Left lung (tissue), 10 donors: ENCODE results near the gene SIX2. TPM values are rescaled to one million over a fixed set of nuclear protein-coding genes. Genes with fewer than 3 reads are reported as not detected.
A peak's percentile ranks its signal among the peaks of the same experiment; 100 is the strongest.

Experiments
- ATAC-seq: fragments of 200-7000 bp; cut with Tn5 transposase; one replicate; pipeline ENCODE4 v1.9.1; 2020; ENCODE audit warnings: moderate library complexity
- DNase-seq, 4 donors: peaks; one replicate each; pipeline ENCODE4 v3.0.0-alpha.2; 2013 to 2020
- H3K27ac ChIP-seq, 2 donors: fragments of 200-600 bp; sonication (generic) in 1 of 2; one replicate each; pipeline versions ENCODE4 v1.5.0 to v1.8.0; 2020 to 2021
- H3K27me3 ChIP-seq, 2 donors: fragments of 200-600 bp; sonication (generic) in 1 of 2; one replicate each; pipeline versions ENCODE4 v1.5.0 to v1.8.0; 2020 to 2021
- H3K36me3 ChIP-seq, 2 donors: fragments of 200-600 bp; sonication (generic) in 1 of 2; one replicate each; pipeline versions ENCODE4 v1.5.0 to v1.8.0; 2020 to 2021
- H3K4me1 ChIP-seq, 2 donors: fragments of 200-600 bp; one replicate each; pipeline ENCODE4 v1.8.0; 2021
- H3K4me3 ChIP-seq, 2 donors: fragments of 200-600 bp; sonication (generic) in 1 of 2; one replicate each; pipeline versions ENCODE4 v1.5.0 to v1.8.0; 2020 to 2021; ENCODE audit warnings: mild to moderate bottlenecking in 1 of 2
- H3K9me3 ChIP-seq, 2 donors: fragments of 200-600 bp; sonication (generic) in 1 of 2; one replicate each; pipeline versions ENCODE4 v1.5.0 to v1.8.0; 2020 to 2021
- intact Hi-C, 2 donors: fragments of 100-400 bp; cut with DNase I; formaldehyde crosslinking; loops; one replicate each; pipeline versions ENCODE4 v1.11.2 to v1.14.2; 2022
- polyA plus RNA-seq, 6 donors: library from polyadenylated mRNA; unstranded; fragments of 120-200 nt; gene quantifications; one replicate each; pipeline ENCODE4 v1.2.1, GENCODE V29; 2013; ENCODE audit not compliant: insufficient read length in 6 of 6
- total RNA-seq, 2 donors: library from RNA; stranded (reverse); fragmentation: NEBNext Ultra II Directional; extraction: Animal tissue kit (Norgen Biotek cat#: 25700); gene quantifications; one replicate each; pipeline ENCODE4 v1.2.1, GENCODE V29; 2021
- TF ChIP-seq, protein P1 (sequence below), 2 donors: fragments of 200-600 bp; sonication (generic) in 1 of 2; IDR thresholded peaks; one replicate each; pipeline versions ENCODE4 v1.5.0 to v1.8.0; 2021; ENCODE audit warnings: antibody characterized with exemption in 2 of 2
- donor health status: DM: no; HTN: yes; CAD: no.
- donor health status: DM: no; HTN: no; CAD: no.

SIX2 gene
- total and polyA plus RNA-seq, 8 donors, result 0.20 to 0.45 (median 0.27) TPM

DNA sequence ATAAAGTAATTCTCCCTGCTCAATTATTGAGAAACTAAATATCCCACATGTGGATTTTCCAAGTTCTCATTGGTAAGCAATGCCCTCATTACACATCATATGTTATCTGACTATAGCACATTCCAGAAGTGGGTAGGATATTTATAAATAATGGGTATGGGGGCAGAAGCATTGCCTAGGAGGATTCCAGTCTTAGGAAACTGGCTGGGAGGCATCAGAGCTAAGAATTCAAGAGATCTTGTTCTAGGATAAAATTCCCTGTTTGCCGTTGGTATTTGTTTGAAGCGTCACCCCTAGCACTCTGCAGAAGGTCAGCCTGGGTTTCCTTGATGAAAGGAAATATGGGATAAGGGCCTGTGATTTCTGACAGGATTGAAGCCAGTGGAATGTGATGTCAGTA, 20.1 kb downstream of the SIX2 start:
- peaks cover 0 to 17% of the 10 kb centered on the region in 2 donors for H3K9me3 ChIP-seq
- no peaks in the 10 kb centered on the region for H3K36me3 ChIP-seq
- H3K27me3 ChIP-seq, result peaks cover 14 to 35% of the 10 kb centered on the region in 2 donors
- TF ChIP-seq, protein P1, sequence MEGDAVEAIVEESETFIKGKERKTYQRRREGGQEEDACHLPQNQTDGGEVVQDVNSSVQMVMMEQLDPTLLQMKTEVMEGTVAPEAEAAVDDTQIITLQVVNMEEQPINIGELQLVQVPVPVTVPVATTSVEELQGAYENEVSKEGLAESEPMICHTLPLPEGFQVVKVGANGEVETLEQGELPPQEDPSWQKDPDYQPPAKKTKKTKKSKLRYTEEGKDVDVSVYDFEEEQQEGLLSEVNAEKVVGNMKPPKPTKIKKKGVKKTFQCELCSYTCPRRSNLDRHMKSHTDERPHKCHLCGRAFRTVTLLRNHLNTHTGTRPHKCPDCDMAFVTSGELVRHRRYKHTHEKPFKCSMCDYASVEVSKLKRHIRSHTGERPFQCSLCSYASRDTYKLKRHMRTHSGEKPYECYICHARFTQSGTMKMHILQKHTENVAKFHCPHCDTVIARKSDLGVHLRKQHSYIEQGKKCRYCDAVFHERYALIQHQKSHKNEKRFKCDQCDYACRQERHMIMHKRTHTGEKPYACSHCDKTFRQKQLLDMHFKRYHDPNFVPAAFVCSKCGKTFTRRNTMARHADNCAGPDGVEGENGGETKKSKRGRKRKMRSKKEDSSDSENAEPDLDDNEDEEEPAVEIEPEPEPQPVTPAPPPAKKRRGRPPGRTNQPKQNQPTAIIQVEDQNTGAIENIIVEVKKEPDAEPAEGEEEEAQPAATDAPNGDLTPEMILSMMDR (IDR thresholded peaks at IDR 0.05), result no peak
- ATAC-seq, result no peak
- H3K4me1 ChIP-seq, result no peaks in the 10 kb centered on the region
- DNase-seq, result no peak
- no peak overlapping the region for H3K27ac ChIP-seq
- intact Hi-C loops, result no loop called here
- H3K4me3 ChIP-seq, result no peak overlapping the region

DNA sequence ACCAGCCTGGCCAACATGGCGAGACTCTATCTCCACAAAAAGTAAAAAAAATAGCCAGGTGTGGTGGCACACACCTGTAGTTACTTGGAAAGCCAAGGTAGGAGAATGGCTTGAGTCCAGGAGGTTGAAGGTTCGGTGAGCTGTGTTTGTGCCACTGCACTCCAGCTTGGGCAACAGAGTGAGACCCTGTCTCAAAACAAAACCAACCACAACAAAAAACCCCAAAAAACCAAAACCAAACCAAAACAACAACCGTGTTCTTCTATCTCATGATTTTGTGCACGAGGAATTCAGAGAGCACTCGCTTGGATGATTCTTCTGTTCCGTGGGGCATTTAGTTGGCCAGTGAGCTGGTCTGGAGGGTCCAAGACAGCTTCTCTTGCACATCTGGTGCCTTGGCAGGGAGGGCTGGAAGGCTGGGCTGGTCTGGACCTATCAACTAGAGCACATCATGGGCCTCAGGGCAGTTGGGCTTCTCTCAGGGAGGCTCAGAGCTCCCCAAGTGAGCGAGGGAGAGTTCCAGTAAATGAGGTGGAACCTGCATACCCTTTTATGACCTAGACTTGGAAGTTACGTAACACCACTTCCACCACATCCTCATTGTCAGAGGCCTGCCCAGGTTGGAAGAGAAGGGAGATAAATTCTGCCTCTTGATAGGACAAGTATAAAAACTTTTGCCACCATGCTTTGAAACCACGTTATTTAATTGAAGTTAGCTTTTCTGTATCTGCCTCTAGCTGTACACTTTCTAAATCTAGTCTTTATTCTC, 25.2 kb downstream of the SIX2 start:
- TF ChIP-seq, protein P1 (IDR thresholded peaks at IDR 0.05), result no peak
- Histone ChIP-seq H3K27me3 (peaks cover 0 to 35% of the 10 kb centered on the region in 2 donors), H3K27ac (no peak overlapping the region), H3K4me3 (no peak overlapping the region), H3K36me3 (no peaks in the 10 kb centered on the region), H3K4me1 (no peaks in the 10 kb centered on the region), H3K9me3 (peaks cover 0 to 12% of the 10 kb centered on the region in 2 donors)
- no peak for DNase-seq
- intact Hi-C loops, result loop anchor here in 1 of 2 donors (5.0 kb wide), 1 partner anchor 508 kb away; no protein-coding TSS in a partner anchor
- no peak for ATAC-seq

DNA sequence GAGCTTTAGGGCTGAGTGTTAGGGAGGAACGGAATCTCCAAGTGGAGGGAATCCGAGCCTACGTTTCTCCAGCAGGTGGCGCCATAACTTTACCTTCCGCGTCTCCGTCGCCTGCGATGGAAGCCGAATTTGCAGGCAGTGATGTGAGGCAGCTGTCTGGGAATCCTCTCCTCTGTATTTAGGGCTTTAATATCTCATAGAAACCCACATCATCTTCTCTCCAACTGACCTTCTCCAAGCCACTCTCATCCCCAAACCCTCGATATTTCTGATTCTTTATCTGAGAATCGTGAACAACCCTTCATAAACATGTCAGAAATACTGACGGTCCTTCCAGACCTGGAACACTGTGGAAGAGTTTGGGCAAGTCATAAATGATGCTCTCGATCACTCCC, 27.5 kb downstream of the SIX2 start:
- peaks cover 0 to 53% of the 10 kb centered on the region in 2 donors for H3K27me3 ChIP-seq
- H3K4me3 ChIP-seq, result no peak overlapping the region
- intact Hi-C loops, result loop anchor here in 1 of 2 donors (5.0 kb wide), 1 partner anchor 511 kb away; no protein-coding TSS in a partner anchor
- no peaks in the 10 kb centered on the region for H3K9me3 ChIP-seq
- H3K27ac ChIP-seq, result no peak overlapping the region
- H3K36me3 ChIP-seq, result no peaks in the 10 kb centered on the region
- ATAC-seq, result peak; percentile 89
- no peaks in the 10 kb centered on the region for H3K4me1 ChIP-seq
- DNase-seq, result peak in 3 of 4 donors; percentile 71 to 89 (median 82)
- TF ChIP-seq, protein P1 (IDR thresholded peaks at IDR 0.05), result peak; percentile 73 to 87

DNA sequence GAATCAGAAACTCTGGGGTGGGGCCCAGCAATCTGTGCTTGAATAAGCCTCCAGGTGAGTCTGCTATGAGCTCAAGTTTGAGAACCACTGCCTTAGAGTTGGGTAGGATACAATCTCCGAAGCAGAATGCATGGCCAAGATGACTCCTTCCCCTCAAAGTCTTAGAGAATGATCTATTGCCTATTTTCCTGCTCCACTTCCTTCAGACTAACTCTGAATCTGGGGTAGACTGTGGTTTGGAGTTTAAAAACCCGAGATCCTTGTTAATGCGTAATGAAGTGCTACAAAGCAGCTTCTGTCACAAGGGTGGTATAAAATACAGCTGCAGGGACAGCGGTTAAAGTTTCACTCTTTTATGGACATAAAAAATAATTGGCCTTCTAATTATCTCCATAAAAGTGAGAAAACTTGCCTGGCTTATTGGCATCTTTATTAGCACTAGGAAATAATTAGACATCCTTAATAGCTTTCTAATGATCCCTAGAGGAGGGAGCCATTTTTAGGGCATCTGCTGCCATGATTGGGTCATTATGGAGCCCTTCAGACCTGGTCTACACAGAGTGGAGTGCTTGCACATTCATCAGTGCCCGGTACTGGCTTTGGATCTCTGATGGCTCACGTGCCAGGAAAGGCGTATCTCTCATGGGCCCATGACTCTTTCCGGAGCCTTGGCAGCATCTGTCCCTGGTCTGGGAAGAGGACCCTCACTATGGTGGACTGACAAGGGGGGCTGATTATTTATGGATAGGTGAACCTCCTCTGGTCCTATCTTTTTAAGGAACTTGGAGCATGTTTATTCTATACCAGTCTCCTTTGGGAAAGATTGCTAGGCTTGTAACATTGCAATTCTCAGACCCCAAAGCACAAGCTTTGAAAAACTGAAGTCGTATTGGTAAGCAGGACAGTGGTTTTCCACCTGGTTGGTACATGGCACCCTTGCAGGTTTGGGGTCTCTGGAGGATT, 28.2 kb downstream of the SIX2 start:
- Histone ChIP-seq H3K27me3 (peaks cover 0 to 60% of the 10 kb centered on the region in 2 donors), H3K27ac (no peak overlapping the region), H3K9me3 (no peaks in the 10 kb centered on the region), H3K4me1 (no peaks in the 10 kb centered on the region), H3K36me3 (no peaks in the 10 kb centered on the region), H3K4me3 (no peak overlapping the region)
- intact Hi-C loops, result loop anchor here in 1 of 2 donors (5.0 kb wide), 1 partner anchor 511 kb away; no protein-coding TSS in a partner anchor
- ATAC-seq, result no peak
- DNase-seq, result no peak
- TF ChIP-seq, protein P1 (IDR thresholded peaks at IDR 0.05), result no peak
